HG02610 (cell line): ENCODE results near the gene SUSD6.
"Not testable (repeated sequence)": the region's sequence is repeated elsewhere in the genome, so short reads cannot be mapped to it uniquely, and the experiment has no call there.

Source experiments
- ATAC-seq: cut with Tn5 transposase; IDR thresholded peaks from one replicate; pipeline ENCODE4 v1.9.1; 2021; ENCODE audit warnings: mild to moderate bottlenecking, moderate library complexity; ENCODE audit not compliant: unreplicated experiment

The SUSD6 gene

GRCh38 chr14:69619012-69619411 lies 7.6 kb downstream of the SUSD6 start:
- ATAC-seq: no peak

GRCh38 chr14:69620211-69620611 lies 8.8 kb downstream of the SUSD6 start:
- no peak for ATAC-seq

GRCh38 chr14:69620981-69621380 lies 9.6 kb downstream of the SUSD6 start:
- no peak for ATAC-seq

GRCh38 chr14:69624136-69624535 lies 12.7 kb downstream of the SUSD6 start:
- no peak for ATAC-seq

- ATAC-seq: peak; percentile 82
Observed at GRCh38 chr14:69625299-69626131, 14.1 kb downstream of the SUSD6 start.

- no peak for ATAC-seq
Observed at GRCh38 chr14:69626132-69626500, 14.7 kb downstream of the SUSD6 start.

GRCh38 chr14:69629225-69630127 lies 18.1 kb downstream of the SUSD6 start:
- peak; percentile 54 for ATAC-seq

GRCh38 chr14:69630360-69630759 lies 19.0 kb downstream of the SUSD6 start:
- no peak for ATAC-seq

GRCh38 chr14:69631509-69631908 lies 20.1 kb downstream of the SUSD6 start:
- no peak for ATAC-seq

GRCh38 chr14:69632164-69632563 lies 20.8 kb downstream of the SUSD6 start:
- no peak for ATAC-seq

GRCh38 chr14:69632593-69633151 lies 21.3 kb downstream of the SUSD6 start:
- ATAC-seq: no peak

- no peak for ATAC-seq
Observed at GRCh38 chr14:69633238-69633637, 21.8 kb downstream of the SUSD6 start.

- peak; percentile 37 for ATAC-seq
Observed at GRCh38 chr14:69635981-69636639, 24.7 kb downstream of the SUSD6 start.

- no peak for ATAC-seq
Observed at GRCh38 chr14:69636718-69637480, 25.5 kb downstream of the SUSD6 start.

- ATAC-seq: no peak
Observed at GRCh38 chr14:69637503-69638031, 26.2 kb downstream of the SUSD6 start.

GRCh38 chr14:69640931-69641330 lies 29.5 kb downstream of the SUSD6 start:
- ATAC-seq: no peak

GRCh38 chr14:69642212-69642793 lies 30.9 kb downstream of the SUSD6 start:
- ATAC-seq: not testable (repeated sequence)

- no peak for ATAC-seq
Observed at GRCh38 chr14:69643430-69644200, 32.2 kb downstream of the SUSD6 start.

- no peak for ATAC-seq
Observed at GRCh38 chr14:69644814-69645213, 33.4 kb downstream of the SUSD6 start.
